BLaER1 (cell line): ENCODE results near the gene RHOV.

Experiments used
- H3K27ac ChIP-seq: shearing (Covaris generic); formaldehyde crosslinking; 2 replicates; pipeline ENCODE4 v1.8.1; 2022
- H3K27me3 ChIP-seq: shearing (Covaris generic); formaldehyde crosslinking; 2 replicates; pipeline ENCODE4 v1.8.1; 2022
- H3K36me3 ChIP-seq: shearing (Covaris generic); formaldehyde crosslinking; 2 replicates; pipeline ENCODE4 v1.8.1; 2022
- H3K4me1 ChIP-seq: shearing (Covaris generic); formaldehyde crosslinking; 2 replicates; pipeline ENCODE4 v1.8.1; 2022
- H3K4me2 ChIP-seq: shearing (Covaris generic); formaldehyde crosslinking; 2 replicates; pipeline ENCODE4 v1.8.1; 2022
- H3K4me3 ChIP-seq: shearing (Covaris generic); formaldehyde crosslinking; 2 replicates; pipeline ENCODE4 v1.8.1; 2022
- H3K9ac ChIP-seq: shearing (Covaris generic); formaldehyde crosslinking; 2 replicates; pipeline ENCODE4 v1.8.1; 2022
- H3K9me3 ChIP-seq: shearing (Covaris generic); formaldehyde crosslinking; 2 replicates; pipeline ENCODE4 v1.8.1; 2022
- H4K20me1 ChIP-seq: shearing (Covaris generic); formaldehyde crosslinking; 2 replicates; pipeline ENCODE4 v1.8.1; 2022
- Cebpa-rat ChIP-seq: shearing (Covaris generic); IDR thresholded peaks from 2 replicates; pipeline ENCODE4 v1.8.1; 2022

The RHOV gene

DNA sequence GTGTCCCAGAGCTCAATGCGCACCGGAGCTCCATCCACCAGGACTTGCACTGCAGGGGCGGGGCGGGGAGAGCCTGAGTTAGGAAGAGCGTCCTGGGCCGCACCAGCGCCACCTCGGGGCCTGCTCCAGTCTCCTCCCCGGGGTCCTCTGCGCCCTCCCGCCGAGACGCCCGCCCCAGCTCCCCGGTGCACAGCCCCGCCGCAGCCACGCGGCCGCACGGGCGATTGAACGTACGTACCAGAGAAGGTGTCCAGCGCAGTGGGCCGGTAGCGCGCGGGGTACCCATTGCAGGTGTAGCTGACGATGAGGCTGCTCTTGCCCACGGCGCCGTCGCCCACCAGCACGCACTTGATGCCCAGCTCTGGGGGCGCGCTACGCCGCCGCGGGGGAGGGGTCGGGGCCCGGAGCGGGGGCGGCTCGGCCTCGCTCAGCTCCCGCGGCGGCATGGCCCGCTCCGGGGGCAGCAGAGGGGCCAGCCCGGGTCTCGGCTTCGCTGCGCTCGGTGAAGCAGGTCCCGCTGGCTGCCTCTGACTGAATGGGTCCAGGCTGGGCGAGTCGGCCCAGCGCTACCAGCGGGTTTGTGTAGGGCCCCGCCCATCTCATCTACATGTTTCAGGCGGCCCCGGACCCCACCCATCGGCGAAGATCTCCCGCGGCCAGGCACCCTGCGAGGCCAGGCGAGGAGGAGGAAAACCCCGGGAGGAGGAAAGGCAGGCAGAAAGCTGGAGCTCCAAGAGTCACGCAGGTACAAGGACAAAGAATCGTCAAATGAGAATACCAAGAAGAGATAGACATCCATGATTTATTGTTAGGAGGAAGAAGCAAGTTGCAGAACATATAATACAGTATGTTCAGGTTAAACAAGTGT lies at the start of gene RHOV:
TSS of gene RHOV (minus strand) at position 541 of the 868 bp plus-strand sequence. CDS start at position 446, 95 bp downstream.
- peak within 1 kb of the TSS; percentile 76 for H3K4me3 ChIP-seq
- peak within 1 kb of the TSS; percentile 73 for H3K9ac ChIP-seq
- no peaks in the 10 kb centered on the region for H3K27me3 ChIP-seq
- no peaks in the 10 kb centered on the region for H4K20me1 ChIP-seq
- H3K27ac ChIP-seq, result peak within 1 kb of the TSS; percentile 47; the same call in 1 of the 2 replicates
- TF ChIP-seq Cebpa-rat, result no peak
- H3K4me1 ChIP-seq, result peaks cover 54% of the 10 kb centered on the region
- no peaks in the 10 kb centered on the region for H3K9me3 ChIP-seq
- peak within 1 kb of the TSS; percentile 89 for H3K4me2 ChIP-seq
- H3K36me3 ChIP-seq, result no peaks in the 10 kb centered on the region

DNA sequence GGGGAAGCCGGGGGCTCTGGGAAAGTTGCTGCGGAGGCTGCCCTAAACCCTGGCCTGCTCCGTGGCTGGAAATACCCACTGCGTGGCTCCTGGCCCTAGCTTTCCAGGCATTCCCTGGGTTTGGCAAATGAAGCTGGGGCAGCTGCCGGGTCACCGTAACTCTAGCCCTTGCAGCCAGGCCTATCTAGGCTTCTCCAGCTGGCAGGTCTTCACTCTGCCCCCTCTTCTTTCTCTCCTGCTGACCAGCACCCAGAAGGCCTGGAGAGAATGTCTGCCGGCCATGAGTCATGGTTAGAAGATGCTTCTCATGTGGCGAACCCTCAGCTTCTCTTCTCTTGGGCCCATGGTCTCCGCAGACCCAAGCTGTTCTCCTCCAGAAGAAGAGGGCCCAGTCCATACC lies 49.5 kb upstream of the RHOV start:
- no peaks in the 10 kb centered on the region for H3K9me3 ChIP-seq
- peak overlapping the region; percentile 30; the same call in 1 of the 2 replicates for H3K4me2 ChIP-seq
- no peak overlapping the region for H3K4me3 ChIP-seq
- H3K9ac ChIP-seq, result no peak overlapping the region
- H3K4me1 ChIP-seq, result peaks cover 52% of the 10 kb centered on the region
- TF ChIP-seq Cebpa-rat, result no peak
- peaks cover 52% of the 10 kb centered on the region for H3K27me3 ChIP-seq
- peaks cover 8% of the 10 kb centered on the region for H4K20me1 ChIP-seq
- H3K27ac ChIP-seq, result no peak overlapping the region
- H3K36me3 ChIP-seq, result no peaks in the 10 kb centered on the region

DNA sequence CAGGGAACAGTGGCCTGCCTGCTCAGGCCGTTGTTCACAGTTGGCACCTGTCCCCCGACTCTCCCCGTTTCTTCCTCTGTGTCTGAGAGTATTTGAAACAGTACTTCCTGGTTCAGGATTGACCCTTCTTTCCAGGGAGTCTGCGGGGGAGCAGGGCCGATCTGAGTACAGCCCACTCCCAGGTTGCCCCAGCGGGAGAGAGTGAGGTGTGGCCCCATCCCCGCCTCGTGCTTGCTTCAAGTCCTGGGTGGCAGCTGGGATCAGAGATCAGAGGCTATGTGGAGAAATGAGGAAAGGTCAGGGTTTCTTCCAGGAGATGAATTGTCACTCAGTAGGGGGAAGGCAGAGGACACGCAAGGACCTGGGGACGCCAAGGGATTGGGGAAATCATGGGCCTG lies 48.6 kb upstream of the RHOV start:
- H3K36me3 ChIP-seq, result no peaks in the 10 kb centered on the region
- peaks cover 44% of the 10 kb centered on the region for H3K27me3 ChIP-seq
- H3K4me1 ChIP-seq, result peaks cover 58% of the 10 kb centered on the region
- H3K9me3 ChIP-seq, result no peaks in the 10 kb centered on the region
- H4K20me1 ChIP-seq, result peaks cover 6% of the 10 kb centered on the region; the same call in 1 of the 2 replicates
- H3K4me2 ChIP-seq, result peak overlapping the region; percentile 38
- H3K9ac ChIP-seq, result no peak overlapping the region
- no peak overlapping the region for H3K4me3 ChIP-seq
- no peak overlapping the region for H3K27ac ChIP-seq
- TF ChIP-seq Cebpa-rat, result no peak

GRCh38 chr15:40921949-40922607 lies 48.0 kb upstream of the RHOV start:
- Histone ChIP-seq H3K4me3 (no peak overlapping the region), H3K4me1 (peaks cover 59% of the 10 kb centered on the region), H3K27me3 (peaks cover 39% of the 10 kb centered on the region), H3K4me2 (peak overlapping the region; percentile 38), H4K20me1 (peaks cover 2% of the 10 kb centered on the region; the same call in 1 of the 2 replicates), H3K9ac (no peak overlapping the region), H3K9me3 (no peaks in the 10 kb centered on the region), H3K36me3 (no peaks in the 10 kb centered on the region), H3K27ac (no peak overlapping the region)
- TF ChIP-seq Cebpa-rat, result no peak

- peaks cover 7% of the 10 kb centered on the region for H3K27me3 ChIP-seq
- no peaks in the 10 kb centered on the region for H3K9me3 ChIP-seq
- H3K4me3 ChIP-seq, result no peak overlapping the region
- H3K4me2 ChIP-seq, result peak overlapping the region; percentile 81; the same call in 1 of the 2 replicates
- H3K27ac ChIP-seq, result peak overlapping the region; percentile 5; the same call in 1 of the 2 replicates
- H3K9ac ChIP-seq, result no peak overlapping the region
- no peak for TF ChIP-seq Cebpa-rat
- H4K20me1 ChIP-seq, result no peaks in the 10 kb centered on the region
- no peaks in the 10 kb centered on the region for H3K36me3 ChIP-seq
- H3K4me1 ChIP-seq, result peaks cover 67% of the 10 kb centered on the region
Measured at GRCh38 chr15:40918799-40919392, 44.9 kb upstream of the RHOV start.

- Histone ChIP-seq H3K4me1 (peaks cover 66% of the 10 kb centered on the region), H3K9ac (no peak overlapping the region), H4K20me1 (no peaks in the 10 kb centered on the region), H3K36me3 (no peaks in the 10 kb centered on the region), H3K4me2 (peak overlapping the region; percentile 81), H3K27ac (peak overlapping the region; percentile 5; the same call in 1 of the 2 replicates), H3K4me3 (no peak overlapping the region), H3K27me3 (peaks cover under 1% of the 10 kb centered on the region; the same call in 1 of the 2 replicates), H3K9me3 (no peaks in the 10 kb centered on the region)
- no peak for TF ChIP-seq Cebpa-rat
Measured at GRCh38 chr15:40918146-40918798, 44.2 kb upstream of the RHOV start.

DNA sequence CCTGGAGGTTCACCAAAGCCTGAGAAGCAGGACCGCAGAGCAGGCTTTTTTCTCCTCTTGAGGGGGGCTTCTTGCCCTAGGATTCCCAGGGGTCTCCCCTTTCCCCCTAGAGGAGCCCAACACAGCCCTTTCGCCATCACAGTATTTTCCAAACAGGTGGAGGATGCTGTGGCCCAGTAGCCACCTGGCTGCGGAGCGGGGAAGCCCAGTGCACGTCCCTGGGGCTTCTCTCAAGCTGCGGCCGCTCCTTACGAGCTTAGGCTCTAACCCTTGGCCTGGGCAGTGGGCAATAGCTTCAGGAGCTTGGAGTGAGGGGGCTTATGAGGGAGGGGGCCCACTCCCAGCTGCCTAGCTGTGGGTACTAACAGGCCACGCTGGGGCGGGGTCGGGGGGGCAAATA lies 43.6 kb upstream of the RHOV start:
- peaks cover 65% of the 10 kb centered on the region for H3K4me1 ChIP-seq
- H3K4me2 ChIP-seq, result peak overlapping the region; percentile 81
- no peak for TF ChIP-seq Cebpa-rat

DNA sequence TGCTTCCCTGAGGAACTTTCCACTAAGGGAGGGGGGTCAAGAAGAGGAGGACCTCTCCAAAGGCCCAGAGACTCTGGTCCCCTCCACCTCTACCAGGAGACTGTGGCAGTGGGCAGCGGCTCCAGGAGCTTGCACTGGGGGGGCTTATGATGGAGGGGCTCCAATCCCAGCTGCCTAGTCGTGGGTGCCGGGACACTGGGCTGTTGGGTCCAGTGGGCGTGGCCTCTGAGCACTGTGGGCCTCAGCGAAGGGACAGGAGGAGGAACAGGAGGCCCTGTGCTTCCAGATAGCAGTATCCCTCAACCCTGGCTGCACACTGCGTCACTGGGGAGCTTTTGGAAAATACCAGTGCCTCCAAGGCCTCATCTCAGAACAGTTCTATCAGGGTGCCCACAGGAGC lies 41.6 kb upstream of the RHOV start:
- no peaks in the 10 kb centered on the region for H4K20me1 ChIP-seq
- H3K36me3 ChIP-seq, result no peaks in the 10 kb centered on the region
- H3K9ac ChIP-seq, result no peak overlapping the region
- H3K9me3 ChIP-seq, result no peaks in the 10 kb centered on the region
- peak overlapping the region; percentile 29; the same call in 1 of the 2 replicates for H3K4me2 ChIP-seq
- no peak for TF ChIP-seq Cebpa-rat
- H3K27me3 ChIP-seq, result no peaks in the 10 kb centered on the region
- peaks cover 77% of the 10 kb centered on the region for H3K4me1 ChIP-seq
- H3K27ac ChIP-seq, result no peak overlapping the region
- no peak overlapping the region for H3K4me3 ChIP-seq

More for the DNA sequence above, 43.6 kb upstream of the RHOV start:
- H4K20me1 ChIP-seq, result no peaks in the 10 kb centered on the region
- no peaks in the 10 kb centered on the region for H3K36me3 ChIP-seq
- no peaks in the 10 kb centered on the region for H3K27me3 ChIP-seq
- no peak overlapping the region for H3K27ac ChIP-seq
- H3K9me3 ChIP-seq, result no peaks in the 10 kb centered on the region
- H3K9ac ChIP-seq, result no peak overlapping the region
- H3K4me3 ChIP-seq, result no peak overlapping the region

DNA sequence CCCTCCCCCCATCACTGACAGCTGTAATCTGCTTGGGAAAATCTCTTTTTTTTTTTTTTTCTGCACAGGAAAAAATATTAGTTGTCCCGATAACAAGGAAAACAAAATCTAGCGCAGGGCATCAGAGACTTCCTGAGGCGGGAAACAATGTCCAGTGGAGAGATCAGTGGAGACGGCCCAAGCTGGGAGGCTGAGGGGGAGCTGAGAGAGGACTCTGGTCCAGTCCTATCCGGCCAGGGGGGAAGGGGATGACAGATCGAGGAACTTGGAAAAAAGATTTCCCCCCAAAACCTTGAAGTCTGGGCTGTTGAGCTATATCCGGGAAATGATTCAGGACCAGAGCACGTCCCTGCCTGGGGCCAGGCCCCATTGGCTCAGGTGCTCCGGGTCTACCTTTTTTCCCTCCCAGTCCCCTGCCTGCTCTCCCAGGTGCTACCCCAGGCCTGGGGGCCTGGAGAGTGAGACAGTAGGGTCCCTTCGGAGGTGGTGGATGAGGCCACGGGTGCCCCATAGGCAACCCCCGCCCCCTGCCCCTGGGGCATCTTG lies 41.2 kb upstream of the RHOV start:
- H3K9me3 ChIP-seq, result no peaks in the 10 kb centered on the region
- H3K9ac ChIP-seq, result no peak overlapping the region; the same call in 1 of the 2 replicates
- H3K4me1 ChIP-seq, result peaks cover 82% of the 10 kb centered on the region
- no peak overlapping the region for H3K4me3 ChIP-seq
- H3K27me3 ChIP-seq, result no peaks in the 10 kb centered on the region
- no peak for TF ChIP-seq Cebpa-rat
- no peaks in the 10 kb centered on the region for H3K36me3 ChIP-seq
- H3K27ac ChIP-seq, result no peak overlapping the region
- H4K20me1 ChIP-seq, result no peaks in the 10 kb centered on the region
- peak overlapping the region; percentile 29 for H3K4me2 ChIP-seq
